Gastroesophageal sphincter (tissue), 4 donors: Measurements from ENCODE around the gene GRPEL1. TPM values are rescaled to one million over a fixed set of nuclear protein-coding genes. Genes with fewer than 3 reads are reported as not detected.
"Not testable (repeated sequence)": the region's sequence is repeated elsewhere in the genome, so short reads cannot be mapped to it uniquely, and the experiment has no call there.

ENCODE experiments used
- ATAC-seq: fragments of 150-250 bp; one replicate; pipeline ENCODE4 v1.9.1; 2016; ENCODE audit warnings: mild to moderate bottlenecking, moderate library complexity
- H3K27ac ChIP-seq, 4 donors: fragments of 200-600 bp; sonication (generic) in 3 of 4; 1 replicate in 3 of 4; 2 replicates in 1 of 4; pipeline ENCODE4 v1.5.1; 2016 to 2019
- H3K27me3 ChIP-seq: fragments of 200-600 bp; sonication (generic); one replicate; pipeline ENCODE4 v1.5.1; 2019
- H3K36me3 ChIP-seq, 2 donors: fragments of 200-600 bp; sonication (generic); one replicate each; pipeline ENCODE4 v1.5.1; 2019; ENCODE audit warnings: control low read depth in 1 of 2
- H3K4me1 ChIP-seq, 3 donors: fragments of 200-600 bp; sonication (generic); 1 replicate in 2 of 3; 2 replicates in 1 of 3; pipeline ENCODE4 v1.5.1; 2016 to 2019; ENCODE audit warnings: control low read depth in 2 of 3
- H3K4me3 ChIP-seq, 2 donors: fragments of 200-600 bp; sonication (generic); one replicate each; pipeline ENCODE4 v1.5.1; 2019; ENCODE audit warnings: mild to moderate bottlenecking in 1 of 2, moderate library complexity in 1 of 2
- H3K9me3 ChIP-seq, 3 donors: fragments of 200-600 bp; sonication (generic); one replicate each; pipeline ENCODE4 v1.5.1; 2017 to 2019; ENCODE audit warnings: control low read depth in 2 of 3
- CTCF ChIP-seq, 4 experiments: fragments of 200-600 bp in 2 of 4; fragments of 450-650 bp in 2 of 4; sonication (generic) in 1 of 4; IDR thresholded peaks; one replicate each; pipeline ENCODE4 v1.5.1; 2017 to 2019; ENCODE audit warnings: antibody characterized with exemption in 4 of 4, mild to moderate bottlenecking in 2 of 4, moderate library complexity in 2 of 4
- EP300 ChIP-seq: sonication (generic); formaldehyde crosslinking; IDR thresholded peaks from one replicate; pipeline ENCODE4 v1.6.1; 2017; ENCODE audit warnings: antibody characterized with exemption, mild to moderate bottlenecking
- POLR2A ChIP-seq, 2 donors: fragments of 450-650 bp; IDR thresholded peaks; one replicate each; pipeline ENCODE4 v1.6.1; 2017; ENCODE audit warnings: antibody characterized with exemption in 2 of 2, mild to moderate bottlenecking in 2 of 2, moderate library complexity in 1 of 2
- POLR2AphosphoS5 ChIP-seq: sonication (generic); formaldehyde crosslinking; IDR thresholded peaks from one replicate; pipeline ENCODE4 v1.6.1; 2017; ENCODE audit warnings: antibody characterized with exemption
- WGBS, 2 donors: methylation state at CpG; one replicate each; pipeline ENCODE4 v1.1.5; 2018; ENCODE audit warnings: low coverage in 1 of 2; 5-methylcytosine and 5-hydroxymethylcytosine counted together
- total RNA-seq, 4 donors: library from RNA; depleted of rRNA; stranded (reverse); fragments of >200 nt; gene quantifications; one replicate each; pipeline ENCODE4 v1.1.0, GENCODE V29; 2016

The GRPEL1 gene
- total RNA-seq, 4 donors from 2014 or later: 14.0 to 32.8 (median 23.9) TPM

DNA sequence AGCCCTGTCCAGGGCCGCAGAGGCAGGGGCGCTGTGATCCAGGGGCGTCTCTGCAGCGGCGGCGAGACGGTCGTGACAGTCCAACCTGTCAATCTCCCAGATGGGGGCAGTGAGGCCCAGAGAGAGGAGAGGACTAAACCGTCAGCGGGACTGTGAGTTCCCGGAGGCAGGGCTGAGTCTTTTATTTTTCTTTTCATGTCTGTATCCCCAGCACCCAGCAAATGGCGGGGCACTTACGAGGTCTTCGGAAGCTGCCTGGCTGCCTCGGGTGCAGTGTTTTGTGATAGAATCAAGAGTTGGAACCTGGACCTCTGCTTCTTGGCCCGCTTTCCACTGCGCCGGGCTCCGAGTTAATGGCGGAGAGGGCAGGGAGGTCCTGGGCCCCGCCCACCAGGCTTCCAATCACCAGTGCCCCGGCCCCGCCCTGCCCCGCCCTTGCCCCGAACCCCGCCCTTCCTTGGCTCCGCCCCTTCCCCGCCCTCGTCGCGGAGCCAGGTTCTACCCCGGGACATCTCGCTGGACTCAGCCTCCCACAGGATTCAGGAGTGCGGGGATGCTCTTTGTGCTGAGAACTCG, 35.3 kb upstream of the GRPEL1 start:
- Histone ChIP-seq H3K36me3 (no peaks in the 10 kb centered on the region), H3K27me3 (no peaks in the 10 kb centered on the region), H3K4me1 (peaks cover 0 to 34% (median 12%) of the 10 kb centered on the region in 3 donors), H3K9me3 (no peaks in the 10 kb centered on the region), H3K4me3 (peak overlapping the region; percentile 56 to 62), H3K27ac (peak overlapping the region; percentile 75 to 88 (median 78))
- WGBS, 2 donors: 0% methylated on average over 3 of the region's 35 CpGs; no CpG with 5 or more reads in 1 of the 2 donors
- TF ChIP-seq POLR2A (IDR thresholded peaks at IDR 0.05): peak; percentile 41 to 71
- TF ChIP-seq EP300: no peak
- TF ChIP-seq POLR2AphosphoS5: peak; percentile 81
- ATAC-seq: peak; percentile 90

DNA sequence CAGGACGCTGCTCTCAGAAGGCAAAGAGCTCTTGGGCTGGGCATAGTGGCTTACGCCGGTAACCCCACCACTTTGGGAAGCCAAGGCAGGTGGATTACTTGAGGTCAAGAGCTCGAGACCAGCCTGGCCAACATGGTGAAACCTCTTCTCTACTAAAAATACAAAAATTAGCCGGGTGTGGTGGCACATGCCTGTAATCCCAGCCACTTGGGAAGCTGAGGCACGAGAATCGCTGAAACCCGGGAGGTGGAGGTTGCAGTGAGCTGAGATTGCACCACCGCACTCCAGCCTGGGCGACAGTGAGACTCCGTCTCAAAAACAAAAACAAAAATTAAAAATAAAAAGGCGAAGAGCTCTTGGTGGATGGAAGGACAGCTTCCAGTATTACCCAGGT, 34.6 kb upstream of the GRPEL1 start:
- not testable (repeated sequence) for H3K27me3 ChIP-seq, H3K36me3 ChIP-seq, H3K9me3 ChIP-seq, ATAC-seq
- 56 to 77% methylated on average over 2 to 12 of the region's 12 CpGs for WGBS, 2 donors
- Histone ChIP-seq H3K27ac (peak overlapping the region; percentile 75 to 88 (median 78)), H3K4me1 (peaks cover 0 to 34% (median 12%) of the 10 kb centered on the region in 3 donors), H3K4me3 (peak overlapping the region; percentile 56 to 62)

DNA sequence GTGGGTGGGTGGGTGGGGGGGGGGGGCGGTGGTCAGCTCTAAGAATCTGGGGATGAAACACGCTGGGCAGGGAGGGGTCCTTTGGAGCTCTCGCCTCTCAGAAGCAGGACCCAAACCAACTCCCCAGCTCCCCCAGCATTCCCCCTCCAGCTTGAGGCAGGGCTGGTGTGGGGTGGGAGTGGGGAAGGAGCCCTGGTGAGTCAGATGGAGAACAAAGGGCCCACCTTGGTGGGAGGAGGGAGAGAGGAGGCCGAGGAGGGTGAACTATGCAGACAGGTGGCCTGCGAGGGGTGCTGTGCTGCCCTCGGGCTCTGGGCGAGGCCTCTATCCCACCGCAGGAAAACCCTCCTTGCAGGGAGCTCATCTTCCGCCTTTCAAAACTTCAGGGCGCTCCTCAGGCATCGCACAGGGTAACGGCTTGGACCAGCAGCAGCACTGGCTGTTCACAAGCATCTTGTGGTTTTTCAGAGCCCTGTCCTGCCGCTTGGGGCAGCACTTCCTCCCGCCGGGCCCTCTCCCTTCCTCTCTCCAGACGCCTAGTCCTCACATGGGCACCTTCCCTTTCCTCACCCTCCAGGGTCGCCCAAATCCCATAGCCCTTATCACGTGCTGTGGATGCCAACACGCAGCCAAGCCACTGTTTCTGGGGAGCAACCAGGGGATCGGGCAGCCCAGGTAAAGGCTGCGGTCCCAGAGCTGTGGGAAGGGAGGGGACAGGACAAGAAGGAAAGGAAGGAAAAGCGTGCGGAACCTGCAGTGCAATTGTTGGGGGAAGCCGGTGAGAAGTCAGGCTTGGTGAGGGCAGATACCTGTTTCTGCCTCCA, 34.0 kb upstream of the GRPEL1 start:
- Histone ChIP-seq H3K9me3 (no peaks in the 10 kb centered on the region), H3K4me3 (peak overlapping the region in 1 of 2 donors; percentile 62), H3K36me3 (no peaks in the 10 kb centered on the region), H3K4me1 (peaks cover 0 to 34% (median 12%) of the 10 kb centered on the region in 3 donors), H3K27me3 (no peaks in the 10 kb centered on the region), H3K27ac (peak overlapping the region in 3 of 4 donors; percentile 75 to 88 (median 81))
- WGBS, 2 donors: 0 to 9% methylated on average over 5 to 10 of the region's 24 CpGs
- TF ChIP-seq POLR2AphosphoS5: no peak
- TF ChIP-seq CTCF (IDR thresholded peaks at IDR 0.05): peak in 3 of 4 experiments; percentile 65 to 76 (median 70)
- no peak for TF ChIP-seq EP300
- TF ChIP-seq POLR2A (IDR thresholded peaks at IDR 0.05): no peak
- peak; percentile 62 for ATAC-seq

GRCh38 chr4:7096236-7096635, 28.4 kb upstream of the GRPEL1 start:
- no peaks in the 10 kb centered on the region for H3K9me3 ChIP-seq
- H3K4me3 ChIP-seq: no peak overlapping the region
- WGBS, 2 donors: 74 to 87% methylated on average over 4 to 7 of the region's 7 CpGs
- peaks cover 0 to 2% (median 0%) of the 10 kb centered on the region in 3 donors for H3K4me1 ChIP-seq
- H3K27ac ChIP-seq: no peak overlapping the region
- H3K36me3 ChIP-seq: no peaks in the 10 kb centered on the region
- no peak for ATAC-seq
- H3K27me3 ChIP-seq: no peaks in the 10 kb centered on the region
- no peak for TF ChIP-seq CTCF (IDR thresholded peaks at IDR 0.05)
- no peak for TF ChIP-seq EP300
- TF ChIP-seq POLR2A (IDR thresholded peaks at IDR 0.05): no peak
- no peak for TF ChIP-seq POLR2AphosphoS5

DNA sequence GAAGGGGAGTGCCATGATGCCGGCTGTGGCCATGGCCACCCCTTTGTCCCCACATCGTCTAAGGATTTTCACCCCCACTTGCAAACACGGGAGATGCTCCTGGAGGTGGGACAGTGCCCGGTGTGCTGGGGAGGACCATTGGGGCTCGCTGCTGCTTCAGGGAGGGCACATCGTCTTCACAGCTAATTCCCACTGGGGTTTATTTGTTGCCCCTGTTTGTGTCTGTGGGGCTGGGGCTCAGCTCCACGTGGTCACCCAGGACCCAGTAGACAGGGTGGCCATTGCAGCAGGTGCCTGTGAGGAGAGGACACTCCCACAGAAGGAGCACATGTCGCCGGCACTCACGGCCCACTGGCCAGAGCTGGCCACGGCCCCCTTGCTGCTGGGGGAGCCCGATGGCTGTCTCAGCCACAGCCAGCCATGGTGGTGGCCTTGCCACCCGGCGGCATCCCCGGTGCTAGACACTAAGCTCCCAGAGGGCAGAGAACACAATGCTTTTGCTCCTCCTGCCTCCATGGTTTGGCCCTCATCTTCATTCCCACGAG, 27.8 kb upstream of the GRPEL1 start:
- H3K27ac ChIP-seq: no peak overlapping the region
- H3K4me1 ChIP-seq: no peaks in the 10 kb centered on the region
- ATAC-seq: no peak
- H3K9me3 ChIP-seq: no peaks in the 10 kb centered on the region
- TF ChIP-seq CTCF (IDR thresholded peaks at IDR 0.05): no peak
- TF ChIP-seq POLR2A (IDR thresholded peaks at IDR 0.05): no peak
- TF ChIP-seq POLR2AphosphoS5: no peak
- no peak for TF ChIP-seq EP300
- 67% methylated on average over 2 of the region's 16 CpGs; no CpG with 5 or more reads in 1 of the 2 donors for WGBS, 2 donors
- H3K4me3 ChIP-seq: no peak overlapping the region
- no peaks in the 10 kb centered on the region for H3K36me3 ChIP-seq
- no peaks in the 10 kb centered on the region for H3K27me3 ChIP-seq
